GM20000 (cell line): Measurements from ENCODE around the gene KCNIP1.
"Not testable (repeated sequence)": the region's sequence is repeated elsewhere in the genome, so short reads cannot be mapped to it uniquely, and the experiment has no call there.

Experiments
- DNase-seq: peaks from one replicate; pipeline ENCODE4 v3.0.0; 2012; ENCODE audit warnings: low spot score
- CTCF ChIP-seq: IDR thresholded peaks from 2 replicates; pipeline ENCODE4 v1.5.1; 2012; ENCODE audit warnings: mild to moderate bottlenecking, control low read depth; ENCODE audit errors: extremely low read depth, missing control alignments

Gene KCNIP1

GRCh38 chr5:170542691-170543293, 39.0 kb downstream of the KCNIP1 start:
- DNase-seq, result no peak
- no peak for TF ChIP-seq CTCF

- no peak for DNase-seq
- no peak for TF ChIP-seq CTCF
Observed at GRCh38 chr5:170545313-170545712, 41.5 kb downstream of the KCNIP1 start.

- TF ChIP-seq CTCF, result no peak
- no peak for DNase-seq
Observed at GRCh38 chr5:170545811-170546210, 42.0 kb downstream of the KCNIP1 start.

- DNase-seq, result no peak
- TF ChIP-seq CTCF, result no peak
Observed at GRCh38 chr5:170546282-170546681, 42.5 kb downstream of the KCNIP1 start.

- not testable (repeated sequence) for DNase-seq
Observed at GRCh38 chr5:170550382-170550781, 46.6 kb downstream of the KCNIP1 start.

- no peak for TF ChIP-seq CTCF
- no peak for DNase-seq
Observed at GRCh38 chr5:170551076-170551475, 47.3 kb downstream of the KCNIP1 start.

- DNase-seq, result no peak
- no peak for TF ChIP-seq CTCF
Observed at GRCh38 chr5:170551622-170552021, 47.8 kb downstream of the KCNIP1 start.

- DNase-seq, result no peak
Observed at GRCh38 chr5:170552621-170553115, 48.8 kb downstream of the KCNIP1 start.

More at GRCh38 chr5:170552621-170553115, 48.8 kb downstream of the KCNIP1 start:
- no peak for TF ChIP-seq CTCF
